HUES6 (cell line): Measurements from ENCODE around the gene STAT4.

Source experiments
- H3K27ac ChIP-seq: 2 replicates; pipeline ENCODE4 v1.7.0; 2013; ENCODE audit warnings: low read depth, mild to moderate bottlenecking, low read length, inconsistent platforms
- H3K27me3 ChIP-seq: 2 replicates; pipeline ENCODE4 v1.6.1; 2013; ENCODE audit warnings: low read length; ENCODE audit not compliant: control insufficient read depth, insufficient read depth
- H3K36me3 ChIP-seq: 2 replicates; pipeline ENCODE4 v1.6.1; 2013; ENCODE audit warnings: low read length; ENCODE audit not compliant: control insufficient read depth, insufficient read depth
- H3K4me1 ChIP-seq: 2 replicates; pipeline ENCODE4 v1.6.1; 2013; ENCODE audit warnings: low read length; ENCODE audit not compliant: control insufficient read depth, insufficient read depth
- H3K4me3 ChIP-seq: 2 replicates; pipeline ENCODE4 v1.5.1; 2013; ENCODE audit warnings: low read depth, low read length
- H3K9ac ChIP-seq: one replicate; pipeline ENCODE4 v1.6.1; 2013; ENCODE audit warnings: mild to moderate bottlenecking, low read length
- H3K9me3 ChIP-seq: 2 replicates; pipeline ENCODE4 v1.6.1; 2013; ENCODE audit warnings: low read depth, low read length; ENCODE audit not compliant: control insufficient read depth, insufficient read depth

Gene STAT4

DNA sequence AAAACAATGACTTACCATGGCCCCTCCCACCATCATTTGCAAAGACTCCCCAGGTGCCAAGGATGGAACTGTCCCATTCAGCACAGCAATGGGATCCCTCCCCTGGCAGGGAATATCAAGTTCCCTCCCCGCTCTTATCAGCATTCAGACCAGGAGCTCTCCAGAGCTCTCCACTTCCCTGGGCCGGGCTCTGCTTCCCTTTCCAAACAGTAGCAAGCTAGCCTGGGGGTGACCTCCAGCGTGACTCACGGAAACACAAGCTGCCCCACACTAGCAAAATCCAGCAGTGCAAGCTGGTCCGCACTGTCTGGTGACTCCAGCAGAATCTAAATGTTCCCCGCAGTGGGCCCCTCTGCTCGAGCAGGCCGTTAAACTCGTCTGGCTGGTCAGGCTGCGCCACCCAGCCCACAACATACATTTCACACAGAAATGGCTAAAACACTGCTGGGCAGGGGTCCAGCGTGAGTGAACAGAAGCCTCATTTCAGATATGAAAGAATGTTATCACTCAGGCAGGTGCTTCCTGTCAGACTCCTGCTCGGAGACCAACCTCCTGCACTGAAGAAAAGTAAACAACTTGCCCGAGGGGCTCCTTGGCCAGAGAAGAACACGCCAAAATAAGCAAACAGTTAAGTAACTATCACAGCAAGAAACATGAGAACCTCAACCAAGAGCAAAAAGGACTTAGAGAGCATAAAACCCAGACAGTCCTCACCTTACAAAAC lies 170.7 kb downstream of the STAT4 start:
- peaks cover 95% of the 10 kb centered on the region for H3K36me3 ChIP-seq
- no peaks in the 10 kb centered on the region for H3K9me3 ChIP-seq
- no peak overlapping the region for H3K27ac ChIP-seq
- H3K9ac ChIP-seq, result no peak overlapping the region
- H3K4me3 ChIP-seq, result no peak overlapping the region
- H3K27me3 ChIP-seq, result no peaks in the 10 kb centered on the region
- no peaks in the 10 kb centered on the region for H3K4me1 ChIP-seq
